GM10248 (cell line): ENCODE measurements around the gene GRID2.

Experiments used
- CTCF ChIA-PET: fragments of 300-600 bp; sonication (Branson Sonifier 250); formaldehyde crosslinking; extraction: SDS; loops from one replicate; lab custom pipeline; 2021; ENCODE audit warnings: antibody characterized with exemption; lab: Yijun Ruan, JAX
- POLR2A ChIA-PET: fragments of 350-650 bp; sonication (Branson Sonifier 250); formaldehyde crosslinking; extraction: SDS; loops from one replicate; lab custom pipeline; 2020; ENCODE audit warnings: antibody characterized with exemption; lab: Yijun Ruan, JAX
- DNase-seq: peaks from one replicate; pipeline ENCODE4 v3.0.0; 2012; ENCODE audit errors: extremely low spot score
- CTCF ChIP-seq: IDR thresholded peaks from 2 replicates; pipeline ENCODE4 v1.5.1; 2012; ENCODE audit warnings: mild to moderate bottlenecking, low read depth; ENCODE audit errors: extremely low read depth, missing control alignments, control extremely low read depth

The GRID2 gene

GRCh38 chr4:92814677-92815076 is 510.9 kb downstream of the GRID2 start:
- TF ChIP-seq CTCF: no peak
- ChIA-PET POLR2A (no interaction called here), CTCF (interaction anchor here (1.2 kb wide), 1 partner anchor 11 kb away, joined by 4 read pairs; no protein-coding TSS in a partner anchor)
- no peak for DNase-seq

- TF ChIP-seq CTCF: no peak
- no peak for DNase-seq
- ChIA-PET CTCF (interaction anchor here (1.2 kb wide), 2 partner anchors 9 to 10 kb away, joined by 3 to 4 read pairs; no protein-coding TSS in a partner anchor), POLR2A (no interaction called here)
Observed at GRCh38 chr4:92825256-92825655, 521.5 kb downstream of the GRID2 start.

- POLR2A ChIA-PET: no interaction called here
- CTCF ChIA-PET: interaction anchor here (1.2 kb wide), 2 partner anchors 9 to 11 kb away, joined by 3 to 4 read pairs; no protein-coding TSS in a partner anchor
- no peak for DNase-seq
- no peak for TF ChIP-seq CTCF
Observed at GRCh38 chr4:92825791-92826190, 522.0 kb downstream of the GRID2 start.

- POLR2A ChIA-PET: no interaction called here
- DNase-seq: no peak
- no peak for TF ChIP-seq CTCF
- CTCF ChIA-PET: no interaction called here
Observed at GRCh38 chr4:92830771-92831170, 527.0 kb downstream of the GRID2 start.

- no peak for DNase-seq
- no peak for TF ChIP-seq CTCF
- CTCF ChIA-PET: no interaction called here
- POLR2A ChIA-PET: no interaction called here
Observed at GRCh38 chr4:92840880-92841279, 537.1 kb downstream of the GRID2 start.

- DNase-seq: no peak
- TF ChIP-seq CTCF: no peak
- ChIA-PET POLR2A (no interaction called here), CTCF (no interaction called here)
Observed at GRCh38 chr4:92843784-92844183, 540.0 kb downstream of the GRID2 start.
